NCI-H524 treated with DMSO at 0.1 percent for 48 hours (cell line): ENCODE results near the gene KCNJ18.
"Not testable (repeated sequence)": the region's sequence is repeated elsewhere in the genome, so short reads cannot be mapped to it uniquely, and the experiment has no call there.

Experiments used
- DNase-seq: peaks from one replicate; lab custom pipeline; 2025; lab: John Stamatoyannopoulos, UW

Gene KCNJ18

GRCh38 chr17:21724216-21725006, 32.1 kb downstream of the KCNJ18 start:
- DNase-seq: not testable (repeated sequence)

DNA sequence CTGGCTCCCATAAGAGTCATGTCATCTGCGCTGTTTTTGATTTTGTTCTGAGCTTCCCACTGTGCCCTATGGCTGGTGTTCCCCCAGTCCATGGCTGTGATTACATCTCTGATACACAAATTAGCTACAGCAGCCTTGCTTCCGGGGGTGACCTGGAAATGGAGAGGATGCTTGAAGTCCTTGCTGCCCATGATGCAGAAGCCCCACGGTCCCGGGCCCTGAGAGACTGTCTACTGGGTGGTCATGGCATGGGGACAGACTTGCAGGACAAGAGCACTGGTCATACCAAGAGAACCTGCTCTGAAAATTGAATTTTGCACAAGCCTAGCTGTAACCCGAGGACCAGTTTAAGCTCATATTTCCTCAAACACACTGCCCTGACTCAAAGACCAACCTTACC, 38.8 kb downstream of the KCNJ18 start:
- not testable (repeated sequence) for DNase-seq

DNA sequence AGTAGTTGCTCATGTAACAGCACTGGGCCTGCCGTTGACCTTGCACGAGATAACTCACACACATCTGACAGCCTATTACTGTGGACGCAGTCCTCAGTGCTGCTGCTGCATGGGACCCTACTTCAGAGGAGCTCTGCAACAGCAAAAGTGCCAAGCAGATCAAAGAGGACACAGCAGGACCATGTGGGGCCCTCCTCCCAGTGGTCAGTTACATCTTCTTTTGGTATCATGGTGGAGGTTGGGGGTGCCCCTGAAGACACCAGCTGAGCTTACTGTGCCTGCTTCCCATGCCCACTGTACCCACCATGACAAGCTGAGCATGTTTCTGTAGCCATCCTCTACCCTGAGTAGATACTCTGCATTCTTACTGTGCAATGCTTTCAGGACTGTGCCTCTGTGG, 41.6 kb downstream of the KCNJ18 start:
- DNase-seq: not testable (repeated sequence)

- not testable (repeated sequence) for DNase-seq
Measured at GRCh38 chr17:21735814-21736213, 43.5 kb downstream of the KCNJ18 start.

GRCh38 chr17:21737015-21737580, 44.8 kb downstream of the KCNJ18 start:
- not testable (repeated sequence) for DNase-seq

DNA sequence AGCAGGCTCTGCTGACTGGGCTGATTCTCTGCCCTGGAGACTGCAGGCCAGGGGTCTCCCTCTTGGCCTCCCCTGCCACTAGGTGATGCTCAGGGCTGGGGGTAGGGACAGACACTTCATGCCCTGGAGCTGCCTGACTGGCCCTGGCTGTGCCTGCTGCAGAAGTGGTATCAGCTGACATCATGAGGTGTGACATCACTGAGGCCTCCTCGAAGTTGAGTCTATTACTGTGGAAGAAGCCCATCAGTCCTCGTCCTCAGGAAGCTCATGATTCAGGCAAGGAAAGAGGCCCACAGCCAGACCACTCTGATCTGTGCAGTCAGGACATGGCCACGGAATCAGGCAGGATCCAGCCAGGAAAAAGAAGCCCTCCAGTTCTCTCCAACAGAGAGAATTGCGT, 45.9 kb downstream of the KCNJ18 start:
- not testable (repeated sequence) for DNase-seq

DNA sequence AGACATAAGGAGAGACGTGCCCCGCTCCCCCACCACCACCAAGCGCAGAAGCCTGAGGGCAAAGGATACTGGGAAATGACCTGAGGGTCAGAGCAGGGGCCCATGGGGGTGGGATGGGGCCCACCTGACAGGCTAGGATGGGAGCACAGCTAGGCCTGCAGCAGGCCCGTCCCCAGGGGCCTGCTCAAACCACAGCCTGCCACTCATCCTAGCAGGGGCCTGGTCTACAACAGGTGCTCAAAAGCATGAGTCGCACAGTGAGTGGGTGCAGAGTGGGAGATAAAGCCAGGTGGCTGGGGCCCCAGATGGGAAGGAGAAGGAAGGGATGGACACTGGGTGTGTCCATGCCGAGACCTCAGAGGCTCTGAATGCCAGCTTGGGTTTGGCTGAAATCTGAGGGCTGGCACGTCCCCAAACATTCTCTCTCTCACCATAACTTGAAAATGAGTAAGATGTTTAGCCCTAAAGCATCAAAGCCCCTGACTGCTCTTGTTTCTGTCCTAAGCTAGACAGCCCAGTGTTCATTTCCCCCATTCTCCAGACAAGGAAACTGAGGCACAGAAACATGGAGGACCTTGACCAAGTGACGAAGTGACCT, 46.7 kb downstream of the KCNJ18 start:
- not testable (repeated sequence) for DNase-seq

DNA sequence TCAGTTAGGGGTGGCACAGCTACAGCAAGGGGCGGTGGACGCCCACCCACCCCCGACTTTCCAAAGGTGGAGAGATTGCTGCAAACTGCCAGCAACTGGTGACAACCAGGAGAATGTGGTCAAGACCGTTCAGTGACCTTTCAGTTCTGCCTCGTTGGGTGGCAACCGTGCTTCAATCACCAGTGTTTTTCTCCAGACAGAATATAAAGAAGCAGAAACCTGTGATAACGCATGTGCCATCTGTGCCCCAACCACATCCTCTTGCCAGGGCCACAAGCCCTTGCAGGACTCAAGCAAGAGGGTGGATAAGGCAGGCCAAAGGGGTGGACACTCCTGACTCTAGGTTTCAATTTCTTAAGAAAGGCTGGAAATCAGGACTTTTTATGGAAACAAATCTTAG, 47.2 kb downstream of the KCNJ18 start:
- DNase-seq: not testable (repeated sequence)

DNA sequence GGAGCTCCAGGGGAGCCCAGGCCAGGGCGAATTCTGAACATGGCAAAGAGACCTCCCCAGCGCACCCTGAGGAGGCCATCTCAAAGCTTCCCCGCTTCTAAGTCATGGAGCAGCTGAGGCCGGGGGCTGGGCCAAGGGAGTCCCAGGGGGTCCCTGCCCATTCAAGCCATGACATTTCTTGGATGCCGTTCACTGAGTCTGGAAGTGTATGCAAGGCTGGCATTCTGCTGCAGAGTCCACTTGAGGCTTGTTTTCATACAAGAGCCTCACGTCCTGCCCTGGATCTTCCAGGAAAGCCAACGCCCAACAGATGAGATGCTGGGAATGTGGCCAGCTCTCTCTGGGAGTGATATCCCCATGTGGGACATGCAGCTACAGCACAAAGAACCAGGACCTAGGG, 48.5 kb downstream of the KCNJ18 start:
- DNase-seq: not testable (repeated sequence)

DNA sequence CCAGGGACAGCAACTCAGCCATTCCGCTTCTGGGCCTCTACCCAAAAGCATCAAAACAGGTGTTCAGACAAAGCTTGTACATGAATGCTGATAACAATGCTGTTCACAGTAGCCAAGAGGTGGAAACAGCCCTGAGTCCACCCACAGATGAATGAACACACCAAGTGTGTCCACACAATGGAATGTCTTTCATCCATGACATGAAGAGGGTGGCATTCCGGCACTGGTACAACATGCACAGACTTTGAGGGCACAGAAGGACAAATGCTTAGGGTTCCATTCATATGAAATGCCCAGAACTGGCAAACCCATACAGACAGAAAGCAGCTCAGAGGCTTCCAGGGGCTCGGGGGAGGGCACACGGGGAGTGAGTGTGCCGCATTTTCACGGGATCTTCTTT, 49.2 kb downstream of the KCNJ18 start:
- DNase-seq: not testable (repeated sequence)

- no peak for DNase-seq
Measured at GRCh38 chr17:21742326-21742725, 50.0 kb downstream of the KCNJ18 start.

DNA sequence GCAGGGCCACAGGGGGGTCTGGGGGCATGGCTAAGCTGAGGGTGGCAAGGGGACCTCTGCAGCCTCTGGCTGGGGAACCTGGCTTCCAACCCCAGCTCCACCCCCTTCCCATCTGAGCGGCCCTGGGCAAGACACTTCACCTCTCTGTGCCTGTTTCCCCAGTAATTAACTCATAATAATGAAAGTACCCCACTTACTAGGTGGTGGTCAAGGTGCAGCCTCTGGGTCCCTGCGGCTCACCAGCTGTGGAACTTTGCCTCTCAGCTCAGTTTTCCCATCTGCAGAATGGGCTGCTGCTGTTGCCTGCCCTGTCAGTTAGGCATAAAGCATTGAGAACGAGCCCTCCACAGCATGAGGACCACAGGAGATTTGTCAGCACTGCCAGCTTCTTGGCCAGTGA, 51.8 kb downstream of the KCNJ18 start:
- not testable (repeated sequence) for DNase-seq

DNA sequence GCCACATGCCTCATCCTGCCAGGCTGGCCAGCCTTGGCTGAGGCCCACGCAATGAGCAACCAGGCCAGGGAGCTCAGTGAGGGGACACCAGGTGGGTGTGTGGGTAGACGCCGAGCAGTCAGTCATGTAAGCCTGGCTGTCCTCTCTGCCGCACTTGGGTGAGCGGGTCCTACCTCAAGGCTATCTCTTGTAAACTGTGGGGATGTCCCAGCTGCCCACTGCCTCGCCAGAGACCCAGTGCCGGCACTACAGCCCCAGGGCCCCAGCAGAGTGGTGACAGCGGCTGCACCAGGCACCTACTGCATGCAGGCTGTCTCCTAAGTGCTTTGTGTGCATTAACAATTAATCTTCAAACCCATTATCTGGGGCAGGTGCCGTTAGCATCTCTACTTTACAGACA, 52.3 kb downstream of the KCNJ18 start:
- DNase-seq: not testable (repeated sequence)

DNA sequence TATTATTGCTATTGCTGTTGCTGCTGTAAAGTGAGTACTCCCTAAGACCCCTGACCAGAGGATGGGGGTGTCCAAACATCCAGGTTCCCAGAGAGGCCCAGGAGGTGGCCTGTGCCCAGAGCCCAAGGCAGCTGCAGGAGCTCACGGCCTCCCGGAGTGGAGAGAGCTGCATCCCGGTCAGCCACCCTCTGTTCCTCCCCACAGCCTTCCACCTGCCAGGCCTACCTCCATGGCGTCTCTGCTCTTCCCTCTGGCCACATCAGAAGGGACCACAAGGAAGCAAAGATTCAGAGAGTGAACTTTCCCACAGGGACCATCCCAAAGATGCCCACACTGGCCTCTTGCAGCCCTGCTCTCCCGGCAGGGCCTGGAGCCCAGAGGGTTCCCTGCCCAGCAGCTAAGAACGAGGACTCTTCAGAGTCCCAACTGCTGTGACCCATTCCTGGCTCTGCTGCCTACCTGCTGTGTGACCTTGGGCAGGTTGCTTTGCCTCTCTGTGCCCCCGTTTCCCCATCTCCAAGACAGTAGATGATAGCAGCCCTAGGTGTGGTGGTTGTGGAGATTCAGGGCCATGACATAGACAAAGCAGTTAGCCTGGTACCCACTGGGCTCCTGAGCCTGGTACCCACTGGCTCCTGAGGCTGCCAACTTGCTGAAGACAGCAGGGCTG, 53.2 kb downstream of the KCNJ18 start:
- DNase-seq: not testable (repeated sequence)

DNA sequence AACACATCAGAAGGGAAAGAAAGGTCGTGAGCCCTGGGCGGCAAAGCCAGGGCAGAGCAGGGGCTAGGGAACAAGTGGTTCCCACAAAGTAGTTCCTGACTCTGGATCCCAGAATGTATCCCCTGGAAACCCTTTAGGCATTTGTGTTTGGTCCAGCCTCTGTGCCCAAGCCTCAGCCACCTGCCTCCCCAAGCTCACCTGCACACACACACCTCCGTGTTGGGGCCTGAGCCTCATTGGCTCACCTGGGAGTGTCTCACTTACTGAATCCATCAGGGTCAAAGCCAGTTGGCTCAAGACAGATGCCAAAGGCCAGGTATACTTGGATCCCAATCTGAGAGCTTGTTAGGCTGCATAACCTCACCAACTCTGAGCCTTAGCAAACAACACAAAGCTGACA, 54.1 kb downstream of the KCNJ18 start:
- DNase-seq: not testable (repeated sequence)

DNA sequence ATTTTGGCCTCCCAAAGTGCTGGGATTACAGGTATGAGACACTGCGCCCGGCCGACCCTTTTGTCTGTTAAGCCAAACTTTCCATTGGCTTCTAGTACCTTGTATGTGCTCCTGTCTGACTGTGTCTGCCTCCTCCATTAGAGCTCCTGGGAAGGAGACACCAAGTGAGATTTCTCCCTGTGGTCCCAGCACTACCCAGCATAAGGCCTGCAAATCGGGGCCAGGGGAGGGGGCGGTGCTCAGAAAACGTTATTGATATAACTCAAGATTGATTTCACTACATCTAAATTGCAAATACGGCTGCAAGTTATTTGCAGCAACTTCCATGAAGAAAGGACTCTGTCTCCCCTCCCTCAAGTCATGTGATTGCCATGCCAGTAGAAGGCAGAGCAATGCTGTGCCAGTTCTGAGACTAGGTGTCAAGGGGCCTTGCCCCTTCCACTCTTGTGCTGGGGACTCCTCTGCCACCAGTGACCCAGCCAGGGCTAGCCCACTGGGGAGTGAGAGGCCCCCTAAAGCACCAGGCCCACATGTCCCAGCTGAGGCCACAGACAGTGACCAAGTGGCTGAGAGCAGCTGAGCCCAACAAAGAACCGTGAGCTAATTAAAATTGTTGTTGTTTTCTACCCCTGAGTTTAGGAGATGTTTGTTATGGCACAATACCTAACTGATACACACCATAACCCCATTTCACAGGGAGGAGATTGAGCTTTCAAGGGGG, 55.0 kb downstream of the KCNJ18 start:
- not testable (repeated sequence) for DNase-seq

GRCh38 chr17:21748686-21749085, 56.4 kb downstream of the KCNJ18 start:
- not testable (repeated sequence) for DNase-seq

GRCh38 chr17:21749696-21750531, 57.6 kb downstream of the KCNJ18 start:
- DNase-seq: not testable (repeated sequence)

GRCh38 chr17:21751111-21751510, 58.8 kb downstream of the KCNJ18 start:
- DNase-seq: not testable (repeated sequence)
